SK-MEL-5 (cell line): ENCODE measurements around the gene THRSP. TPM values are rescaled to one million over a fixed set of nuclear protein-coding genes. Genes with fewer than 3 reads are reported as not detected.
"Not testable (repeated sequence)": the region's sequence is repeated elsewhere in the genome, so short reads cannot be mapped to it uniquely, and the experiment has no call there.

ENCODE experiments used
- DNase-seq: peaks from one replicate; pipeline ENCODE4 v3.0.0-alpha.2; 2016; ENCODE audit warnings: low read depth, low spot score
- in situ Hi-C: cut with HindIII; loops from 2 replicates; pipeline ENCODE4 v1.10.0; 2016; ENCODE audit warnings: low sequenced_read_pairs, high pct_unique_total_duplicates, low pct_unique_long_range_greater_than_20kb
- polyA plus RNA-seq, 2 experiments: library from polyadenylated mRNA; depleted of rRNA; stranded (reverse); fragments of >200 nt; gene quantifications; 2 replicates each; pipeline ENCODE4 v1.2.3, GENCODE V29; 2015
- total RNA-seq: library from RNA; depleted of rRNA; stranded (reverse); fragments of >200 nt; shearing (Covaris generic); gene quantifications from 2 replicates; pipeline ENCODE4 v1.2.3, GENCODE V29; 2014; rRNA removed

The THRSP gene
- total RNA-seq: not detected in 2 replicates
- not detected in 2 replicates for polyA plus RNA-seq (2015; cell fraction: cytosol; rRNA removed)
- polyA plus RNA-seq (2015; cell fraction: nucleus; rRNA removed): not detected in 2 replicates

DNA sequence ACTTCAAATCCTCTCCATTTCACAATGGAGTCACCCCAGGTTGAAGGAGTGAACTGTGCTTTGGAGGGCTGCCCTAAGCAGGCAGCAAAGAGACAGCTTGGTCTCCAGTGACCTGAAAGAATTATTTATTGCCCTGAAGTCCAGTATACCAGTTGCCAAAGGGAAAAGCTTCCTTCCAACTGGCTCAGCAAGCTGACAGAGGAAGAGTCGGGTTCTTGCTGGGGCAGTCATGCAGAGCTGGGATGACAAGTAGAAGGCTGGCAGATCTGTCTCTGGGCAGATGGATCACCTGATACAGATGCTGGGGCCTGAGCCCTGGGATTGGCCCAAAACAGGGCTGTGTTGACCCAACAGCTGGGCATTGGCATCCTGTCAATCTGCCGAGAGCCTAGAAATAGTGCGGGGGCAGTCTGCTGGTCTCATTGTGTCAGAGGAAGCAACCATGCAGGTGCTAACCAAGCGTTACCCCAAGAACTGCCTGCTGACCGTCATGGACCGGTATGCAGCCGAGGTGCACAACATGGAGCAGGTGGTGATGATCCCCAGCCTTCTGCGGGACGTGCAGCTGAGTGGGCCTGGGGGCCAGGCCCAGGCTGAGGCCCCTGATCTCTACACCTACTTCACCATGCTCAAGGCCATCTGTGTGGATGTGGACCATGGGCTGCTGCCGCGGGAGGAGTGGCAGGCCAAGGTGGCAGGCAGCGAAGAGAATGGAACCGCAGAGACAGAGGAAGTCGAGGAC lies at the start of gene THRSP:
THRSP (plus strand) TSS at position 422 of the 742 bp plus-strand sequence; CDS start at position 443, 21 bp downstream.
- DNase-seq: no peak
- in situ Hi-C loops: no loop called here

DNA sequence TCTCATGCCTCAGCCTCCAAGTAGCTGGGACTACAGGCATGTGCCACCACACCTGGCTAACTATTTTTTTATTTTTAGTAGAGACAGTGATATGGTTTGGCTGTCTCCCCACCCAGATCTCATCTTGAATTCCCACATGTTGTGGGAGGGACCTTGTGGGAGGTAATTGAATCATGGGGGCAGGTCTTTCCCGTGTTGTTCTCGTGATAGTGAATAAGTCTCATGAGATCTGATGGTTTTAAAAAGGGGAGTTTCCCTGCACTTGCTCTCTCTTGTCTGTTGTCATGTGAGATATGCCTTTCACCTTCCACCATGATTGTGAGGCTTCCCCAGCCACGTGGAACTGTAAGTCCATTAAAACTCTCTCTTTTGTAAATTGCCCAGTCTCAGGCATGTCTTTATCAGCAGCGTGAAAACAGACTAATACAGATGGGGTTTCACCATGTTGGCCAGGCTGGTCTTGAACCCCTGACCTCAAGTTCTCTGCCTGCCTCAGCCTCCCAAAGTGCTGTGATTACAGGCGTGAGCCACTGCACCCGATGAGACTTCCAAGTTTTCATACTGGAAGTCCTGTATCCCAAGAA lies 48.6 kb upstream of the THRSP start:
- DNase-seq: peak; percentile 15
- in situ Hi-C loops: not testable (repeated sequence)

DNA sequence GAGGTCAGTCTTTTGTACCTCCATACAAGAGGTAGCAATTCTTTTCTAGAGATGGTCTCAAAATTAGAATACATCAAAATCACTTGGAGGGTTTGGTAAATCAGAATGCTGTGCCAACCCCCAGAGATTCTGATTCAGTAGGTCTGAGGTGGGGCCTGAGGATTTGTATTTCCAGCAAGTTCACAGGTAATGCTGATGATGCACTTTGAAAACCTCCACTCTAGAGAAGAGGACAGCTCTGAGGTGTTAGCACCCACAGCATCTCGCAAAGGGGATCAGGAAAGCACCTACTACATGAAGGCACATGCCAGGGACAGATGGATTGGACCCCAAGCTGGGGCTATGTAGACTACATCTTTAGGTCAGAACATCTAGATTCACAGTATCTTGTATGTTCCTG lies 47.8 kb upstream of the THRSP start:
- in situ Hi-C loops: no loop called here
- no peak for DNase-seq

DNA sequence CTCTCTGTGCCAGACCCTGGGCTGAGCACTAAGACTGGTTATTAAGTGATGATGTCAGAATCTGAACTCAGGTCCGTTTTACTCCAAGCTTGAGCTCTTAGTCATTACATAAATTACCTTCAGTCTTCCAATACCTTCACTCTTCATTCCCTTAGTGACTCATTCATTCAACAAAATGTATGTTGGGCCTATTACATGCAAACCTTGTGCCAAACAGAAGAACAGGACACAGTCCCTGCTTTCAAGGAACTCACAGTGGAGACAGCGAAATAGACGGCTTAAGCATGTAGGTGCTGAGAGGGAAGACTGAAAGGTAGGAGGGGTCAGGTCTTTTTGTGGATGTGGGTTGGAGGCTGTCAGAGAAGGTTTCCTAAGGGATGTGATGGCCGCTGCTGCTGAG lies 43.9 kb upstream of the THRSP start:
- DNase-seq: no peak

DNA sequence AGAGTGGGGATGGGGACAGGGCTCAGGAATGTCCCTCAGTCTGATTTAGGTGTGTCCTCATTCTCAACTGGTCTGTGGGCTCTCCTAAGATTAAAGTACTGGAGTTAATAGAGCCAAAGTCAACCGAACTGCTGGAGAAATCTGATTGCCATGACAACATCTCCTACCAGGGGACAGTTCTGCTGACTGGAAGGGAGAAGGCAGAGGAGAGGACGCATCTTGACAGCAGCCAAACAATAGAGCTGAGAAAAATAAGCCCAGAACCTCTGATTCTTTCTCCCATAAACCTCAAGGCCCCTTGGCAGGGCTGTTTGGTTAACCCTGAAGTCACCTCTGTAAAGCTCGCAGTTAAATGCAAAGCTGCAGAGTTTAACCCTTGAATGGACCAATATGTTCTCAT lies 43.4 kb upstream of the THRSP start:
- DNase-seq: no peak
- in situ Hi-C loops: no loop called here

More for the DNA sequence above, 43.9 kb upstream of the THRSP start:
- in situ Hi-C loops: no loop called here

GRCh38 chr11:78021611-78022010 lies 42.0 kb upstream of the THRSP start:
- DNase-seq: no peak
- in situ Hi-C loops: no loop called here

- no peak for DNase-seq
- in situ Hi-C loops: no loop called here
Observed at GRCh38 chr11:78022397-78023396, 41.0 kb upstream of the THRSP start, which contains the start of gene KCTD14. TSS of gene KCTD14 (minus strand) at chr11:78023276. CDS start at chr11:78023249, 27 bp downstream.

DNA sequence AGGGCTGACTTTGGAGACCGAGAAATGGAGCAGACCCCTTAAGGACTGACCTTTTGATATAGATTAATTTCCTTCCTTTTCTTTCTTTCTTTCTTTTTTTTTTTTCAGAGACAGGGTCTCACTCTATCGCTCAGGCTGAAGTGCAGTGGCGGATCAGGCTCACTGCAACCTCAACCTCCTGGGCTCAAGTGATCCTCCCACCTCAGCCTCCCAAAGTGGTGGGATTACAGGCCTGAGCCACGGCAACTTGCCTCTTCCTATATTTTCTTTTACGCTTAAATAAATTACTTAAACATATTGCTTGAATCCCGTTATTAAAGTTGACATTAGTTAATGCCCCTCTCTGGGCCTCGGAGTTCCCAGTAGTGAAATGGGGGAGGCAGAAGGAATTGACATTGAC lies 40.2 kb upstream of the THRSP start:
- DNase-seq: no peak
- in situ Hi-C loops: no loop called here

DNA sequence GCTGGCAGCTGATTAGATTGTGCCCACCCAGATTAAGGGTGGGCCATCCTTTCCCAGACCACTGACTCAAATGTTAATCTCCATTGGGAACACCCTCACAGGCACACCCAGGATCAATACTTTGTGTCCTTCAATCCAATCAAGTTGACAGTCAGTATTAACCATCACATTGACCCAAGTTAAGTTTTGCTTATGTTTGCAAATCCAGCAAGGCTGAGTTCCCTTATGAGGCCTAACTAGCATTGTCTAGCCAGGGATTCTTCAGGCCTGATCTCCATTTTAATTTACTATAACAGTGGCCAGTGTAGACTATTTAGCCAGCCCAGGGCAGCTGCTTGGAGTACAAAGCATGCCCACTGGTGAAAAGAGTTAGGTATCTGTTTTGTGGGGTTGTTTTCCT lies 38.3 kb upstream of the THRSP start:
- in situ Hi-C loops: no loop called here
- DNase-seq: no peak

- in situ Hi-C loops: no loop called here
- DNase-seq: no peak
Observed at GRCh38 chr11:78027759-78028158, 35.9 kb upstream of the THRSP start.

DNA sequence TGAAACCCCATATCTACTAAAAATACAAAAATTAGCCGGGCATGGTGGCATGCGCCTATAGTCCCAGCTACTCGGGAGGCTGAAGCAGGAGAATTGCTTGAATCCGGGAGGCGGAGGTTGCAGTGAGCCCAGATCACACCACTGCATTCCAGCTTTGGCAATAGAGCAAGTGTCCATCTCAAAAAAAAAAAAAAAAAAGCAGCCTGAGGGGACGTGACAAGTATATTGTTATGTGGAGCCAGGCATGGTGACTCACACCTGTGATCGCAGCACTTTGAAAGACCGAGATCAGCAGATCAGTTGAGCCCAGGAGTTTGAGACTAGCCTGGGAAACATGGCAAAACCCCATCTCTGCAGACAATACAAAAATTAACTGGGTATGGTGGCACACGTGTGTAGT lies 35.2 kb upstream of the THRSP start:
- in situ Hi-C loops, DNase-seq: not testable (repeated sequence)

DNA sequence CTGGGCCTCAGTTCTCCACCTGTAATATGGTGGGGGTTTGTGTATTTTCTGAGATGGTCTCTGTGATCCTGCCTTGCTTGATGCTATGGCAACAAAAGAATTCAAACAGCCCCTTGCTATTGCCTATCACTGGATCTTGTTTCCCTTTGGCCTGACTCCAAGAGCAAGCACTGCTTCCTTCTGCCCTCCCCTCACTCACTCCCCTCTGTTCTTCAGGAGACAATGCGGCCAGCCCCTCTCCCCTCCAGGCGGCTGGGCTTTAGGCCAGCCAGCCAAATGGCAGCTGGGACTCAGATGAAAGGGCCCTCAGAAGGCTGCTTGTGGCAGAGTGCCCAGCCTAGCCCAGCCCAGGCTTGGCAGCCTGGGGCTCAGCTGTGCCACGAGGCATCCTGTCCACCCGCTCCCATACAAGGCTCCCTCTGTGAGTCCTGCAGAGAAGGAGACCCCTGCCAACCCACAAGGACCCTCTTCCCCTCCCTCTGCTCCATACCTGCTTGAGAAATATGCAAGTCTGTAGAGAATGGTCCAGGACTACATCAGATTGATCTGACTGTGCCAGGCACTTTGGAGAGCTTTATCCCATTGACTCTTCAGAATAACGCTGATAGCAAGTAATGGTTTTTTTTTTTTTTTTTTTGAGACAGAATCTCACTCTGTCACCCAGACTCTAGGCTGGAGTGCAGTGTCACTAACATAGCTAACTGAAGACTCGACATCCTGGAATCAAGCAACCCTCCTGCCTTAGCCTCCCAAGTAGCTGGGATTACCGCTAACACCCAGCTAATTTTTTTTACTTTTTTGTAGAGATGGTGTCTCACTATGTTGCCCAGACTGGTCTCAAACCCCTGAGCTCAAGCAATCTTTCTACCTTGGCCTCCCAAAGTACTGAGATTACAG lies 33.0 kb upstream of the THRSP start:
- in situ Hi-C loops: no loop called here
- DNase-seq: peak; percentile 94

GRCh38 chr11:78031629-78032028 lies 32.0 kb upstream of the THRSP start:
- in situ Hi-C loops: no loop called here

DNA sequence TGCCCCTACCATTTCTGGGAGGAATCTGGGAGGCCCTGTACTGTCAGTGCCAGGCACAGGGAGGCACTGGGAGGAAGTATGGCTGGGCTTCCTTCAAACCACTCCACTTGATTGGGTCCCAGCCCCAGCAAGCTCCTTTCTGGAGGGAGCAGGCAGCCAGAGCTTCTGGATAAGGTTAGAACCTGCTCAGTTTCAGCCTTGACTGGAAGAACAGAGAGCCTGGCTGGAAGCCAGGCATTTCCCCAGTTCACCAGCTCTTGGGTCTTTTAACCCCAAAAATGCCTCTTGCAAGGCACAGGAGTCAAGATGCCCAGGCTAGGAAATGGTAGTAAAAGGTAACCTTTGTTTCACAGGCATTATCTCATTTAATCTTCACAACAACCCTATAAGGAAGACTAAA lies 31.6 kb upstream of the THRSP start:
- no peak for DNase-seq
- in situ Hi-C loops: no loop called here

More at GRCh38 chr11:78031629-78032028, 32.0 kb upstream of the THRSP start:
- peak; percentile 28 for DNase-seq

GRCh38 chr11:78033040-78033439 lies 30.6 kb upstream of the THRSP start:
- no peak for DNase-seq
- in situ Hi-C loops: no loop called here

DNA sequence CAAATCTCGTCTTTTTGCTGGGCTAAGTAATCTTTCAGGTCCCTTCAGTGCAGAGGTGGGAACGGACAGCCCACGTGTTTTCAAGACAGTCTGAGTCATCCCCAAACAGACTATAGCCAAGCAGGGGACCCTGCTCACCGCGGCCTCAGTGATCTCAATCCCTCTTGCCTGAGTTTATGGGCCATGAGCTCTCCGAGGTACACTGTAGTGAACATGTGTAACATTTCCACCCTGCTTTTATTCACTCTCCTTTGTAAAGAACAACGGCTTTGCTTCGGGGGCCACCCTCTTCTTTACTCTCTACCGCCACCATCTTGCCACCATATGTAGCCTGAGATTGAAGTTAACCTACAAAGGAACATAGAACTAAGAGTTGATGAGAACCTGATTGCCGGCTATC lies 29.0 kb upstream of the THRSP start:
- in situ Hi-C loops: no loop called here
- DNase-seq: no peak

DNA sequence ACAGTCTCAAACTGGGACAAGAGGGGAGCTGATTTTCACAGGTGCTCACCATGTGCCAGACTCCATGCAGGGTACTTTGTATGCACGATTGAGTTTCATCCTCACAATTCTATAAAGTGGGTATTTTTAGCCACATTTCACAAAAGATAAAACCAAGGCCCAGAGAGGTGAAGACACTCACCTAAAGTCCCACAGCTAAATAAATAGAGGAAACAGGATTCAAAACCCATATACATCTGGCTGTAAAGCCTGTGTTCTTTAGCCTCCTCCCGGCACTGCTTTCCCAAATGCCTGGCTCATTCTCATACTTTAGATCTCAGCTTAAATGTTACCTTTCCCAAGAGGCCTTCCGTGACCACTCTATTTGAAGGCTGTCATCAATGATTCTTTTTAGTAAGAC lies 27.3 kb upstream of the THRSP start:
- no peak for DNase-seq
- in situ Hi-C loops: no loop called here
